Mucosa of gallbladder (tissue), 1 donor: ENCODE measurements around the gene MB21D2. TPM values are rescaled to one million over a fixed set of nuclear protein-coding genes. Genes with fewer than 3 reads are reported as not detected.
"Not testable (repeated sequence)": the region's sequence is repeated elsewhere in the genome, so short reads cannot be mapped to it uniquely, and the experiment has no call there.

Source experiments
- DNase-seq: peaks from one replicate; pipeline ENCODE4 v3.0.0-alpha.2; 2020; ENCODE audit warnings: low spot score
- total RNA-seq: library from RNA; stranded (reverse); gene quantifications from one replicate; pipeline ENCODE4 v1.2.1, GENCODE V29; 2021
- donor health status: DM: no; HTN: no; CAD: no.

MB21D2 gene
- total RNA-seq, 1 donor from 2014 or later, result 8.7 TPM

DNA sequence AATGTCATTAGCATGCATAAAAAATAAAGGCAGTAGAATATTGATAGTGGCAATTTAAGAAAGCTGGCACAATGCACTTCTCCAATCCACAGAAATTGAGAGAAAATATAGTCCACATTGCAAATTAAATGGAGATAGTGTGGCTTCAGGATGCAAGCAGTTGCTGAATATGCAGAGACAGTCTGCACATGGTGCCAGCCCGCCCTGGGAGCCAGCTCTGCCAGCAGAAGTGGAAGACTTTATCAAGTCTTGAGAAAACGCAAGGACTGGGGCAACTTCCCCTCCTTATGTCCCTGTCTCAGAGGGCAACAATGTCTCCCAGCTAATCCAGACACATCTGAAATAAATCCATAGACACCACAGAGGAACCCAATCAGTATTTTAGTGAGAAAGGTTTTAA is 57.2 kb downstream of the MB21D2 start:
- DNase-seq, result no peak

DNA sequence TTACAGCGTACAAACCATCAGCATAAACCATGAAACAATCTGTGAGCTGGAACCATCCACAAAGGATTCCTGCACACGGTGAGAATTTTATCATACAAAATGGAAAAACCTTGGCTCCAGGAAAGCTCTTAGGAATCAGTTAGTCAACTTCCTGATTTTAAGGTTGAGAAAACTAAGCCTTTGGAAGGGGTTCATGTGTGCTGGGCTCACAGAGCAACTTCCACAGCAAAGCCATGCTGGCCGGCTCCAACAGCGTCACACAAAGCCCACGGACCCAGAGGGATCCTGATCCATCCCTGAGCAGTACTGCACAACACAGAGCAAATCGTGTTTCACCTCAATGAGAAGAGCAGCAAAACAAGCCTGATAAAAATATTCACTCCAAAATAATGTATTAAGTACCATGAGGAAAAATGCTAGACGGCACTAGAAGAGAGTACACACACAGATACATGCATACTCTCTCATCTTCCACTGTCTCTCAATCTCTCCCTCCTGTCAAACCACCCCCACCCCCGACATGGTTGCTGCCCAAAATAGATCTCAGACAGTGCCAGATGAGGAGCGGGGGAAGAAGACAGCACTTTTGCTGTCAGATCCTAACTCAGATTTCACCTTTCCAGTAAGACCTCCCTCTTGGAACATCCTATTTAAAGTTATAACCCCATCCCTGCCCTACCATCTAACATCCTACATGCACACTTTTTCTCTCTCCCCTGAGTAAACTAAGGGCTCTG is 58.6 kb downstream of the MB21D2 start:
- DNase-seq, result no peak

DNA sequence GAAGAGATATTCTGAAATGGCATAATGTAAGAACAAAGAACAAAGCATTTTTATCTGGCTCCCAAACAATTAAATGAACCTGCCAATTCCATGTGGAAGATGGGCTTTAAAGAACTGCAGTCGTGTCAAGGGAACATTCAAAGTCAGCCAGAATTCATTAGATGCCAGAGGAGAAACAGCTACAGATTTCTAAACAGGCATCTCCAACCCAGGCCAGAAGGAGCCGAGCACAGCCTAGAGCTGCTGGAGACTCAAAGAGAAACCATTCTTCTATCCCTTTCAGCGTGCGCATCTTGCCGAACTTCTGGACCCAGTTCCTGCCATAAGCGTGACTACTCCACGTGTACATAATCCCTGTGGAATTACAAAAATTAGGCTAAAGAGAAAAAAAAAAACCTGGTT is 60.4 kb downstream of the MB21D2 start:
- DNase-seq, result no peak

DNA sequence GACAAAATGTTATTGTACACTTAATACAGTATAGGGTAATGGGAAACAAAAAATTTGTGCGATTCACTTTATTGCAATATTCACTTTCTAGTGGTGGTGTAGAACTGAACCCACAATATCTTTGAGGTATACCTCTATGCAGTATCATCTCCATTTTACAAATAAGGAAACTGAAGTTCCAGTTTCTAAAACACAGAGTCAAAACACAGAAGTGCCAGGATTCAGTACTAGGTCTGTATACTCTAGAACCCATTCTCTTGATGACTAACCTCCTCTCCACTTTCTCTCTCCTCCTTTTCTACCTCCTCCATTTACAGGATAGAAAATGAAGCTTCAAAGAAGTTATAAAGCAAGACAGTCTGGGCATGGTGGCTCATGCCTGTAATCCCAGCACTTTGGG is 62.2 kb downstream of the MB21D2 start:
- DNase-seq, result no peak

DNA sequence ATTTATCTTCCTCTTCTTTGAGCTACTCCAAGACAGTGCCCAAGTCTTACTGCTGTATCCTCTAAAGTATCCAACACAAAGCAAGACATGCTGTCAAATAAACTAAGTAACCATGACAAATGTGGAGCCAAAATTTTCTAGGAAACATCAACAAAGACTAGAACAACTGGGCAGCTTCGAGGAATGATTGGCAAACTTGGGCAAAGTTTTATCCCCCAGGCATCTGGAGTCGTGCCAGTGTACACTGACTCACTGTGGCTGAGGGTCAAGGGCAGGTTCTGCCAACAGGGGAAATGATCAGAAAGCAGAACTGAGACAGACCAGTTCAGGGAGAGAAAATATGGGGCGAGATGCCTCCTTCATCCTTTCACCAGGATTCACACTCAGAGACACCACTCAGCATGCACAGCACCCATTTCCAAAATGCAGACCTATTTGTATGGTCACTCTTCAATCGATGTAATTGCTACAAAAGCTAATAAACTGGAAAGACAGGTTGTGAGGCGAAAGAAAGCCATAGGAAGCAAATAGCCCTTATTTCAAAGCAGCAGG is 65.8 kb downstream of the MB21D2 start:
- peak; percentile 85 for DNase-seq

DNA sequence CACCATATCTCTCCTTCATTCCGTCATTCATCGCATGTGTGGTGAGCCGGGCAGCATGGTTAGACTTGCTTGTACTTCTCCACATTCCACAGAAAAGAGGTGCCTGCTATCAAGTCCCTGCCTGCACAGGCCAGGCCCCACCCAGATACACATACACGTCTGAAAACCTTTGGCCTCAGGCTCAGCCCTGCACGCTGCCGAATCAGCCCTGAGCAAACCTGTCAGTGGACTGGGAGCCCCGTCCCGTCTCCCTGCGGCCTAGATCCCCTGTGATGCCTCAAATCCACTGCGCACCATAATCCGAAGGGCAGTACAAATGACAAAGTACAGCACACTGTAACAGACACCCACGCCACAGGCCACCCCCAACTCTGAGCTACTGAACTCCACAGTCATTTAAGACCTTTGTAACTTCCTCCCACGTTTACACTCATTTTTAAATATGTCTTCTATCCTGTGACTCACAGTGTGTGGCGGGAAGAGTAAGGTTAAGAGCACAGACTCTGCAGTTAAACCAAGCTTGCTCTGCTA is 67.1 kb downstream of the MB21D2 start:
- no peak for DNase-seq

DNA sequence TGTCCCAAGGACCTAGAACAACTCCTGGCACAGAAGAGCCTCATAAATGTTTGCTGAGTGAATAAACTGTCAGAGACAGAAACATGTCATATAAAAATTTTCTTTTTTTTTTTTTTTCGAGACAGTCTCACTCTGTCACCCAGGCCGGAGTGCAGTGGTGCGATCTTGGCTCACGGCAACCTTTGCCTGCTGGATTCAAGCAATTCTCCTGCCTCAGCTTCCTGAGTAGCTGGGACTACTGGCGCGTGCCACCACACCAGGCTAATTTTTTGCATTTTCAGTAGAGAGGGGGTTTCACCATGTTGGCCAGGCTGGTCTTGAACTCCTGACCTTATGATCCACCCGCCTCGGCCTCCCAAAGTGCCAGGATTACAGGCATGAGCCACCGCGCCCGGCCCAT is 67.8 kb downstream of the MB21D2 start:
- DNase-seq, result not testable (repeated sequence)

DNA sequence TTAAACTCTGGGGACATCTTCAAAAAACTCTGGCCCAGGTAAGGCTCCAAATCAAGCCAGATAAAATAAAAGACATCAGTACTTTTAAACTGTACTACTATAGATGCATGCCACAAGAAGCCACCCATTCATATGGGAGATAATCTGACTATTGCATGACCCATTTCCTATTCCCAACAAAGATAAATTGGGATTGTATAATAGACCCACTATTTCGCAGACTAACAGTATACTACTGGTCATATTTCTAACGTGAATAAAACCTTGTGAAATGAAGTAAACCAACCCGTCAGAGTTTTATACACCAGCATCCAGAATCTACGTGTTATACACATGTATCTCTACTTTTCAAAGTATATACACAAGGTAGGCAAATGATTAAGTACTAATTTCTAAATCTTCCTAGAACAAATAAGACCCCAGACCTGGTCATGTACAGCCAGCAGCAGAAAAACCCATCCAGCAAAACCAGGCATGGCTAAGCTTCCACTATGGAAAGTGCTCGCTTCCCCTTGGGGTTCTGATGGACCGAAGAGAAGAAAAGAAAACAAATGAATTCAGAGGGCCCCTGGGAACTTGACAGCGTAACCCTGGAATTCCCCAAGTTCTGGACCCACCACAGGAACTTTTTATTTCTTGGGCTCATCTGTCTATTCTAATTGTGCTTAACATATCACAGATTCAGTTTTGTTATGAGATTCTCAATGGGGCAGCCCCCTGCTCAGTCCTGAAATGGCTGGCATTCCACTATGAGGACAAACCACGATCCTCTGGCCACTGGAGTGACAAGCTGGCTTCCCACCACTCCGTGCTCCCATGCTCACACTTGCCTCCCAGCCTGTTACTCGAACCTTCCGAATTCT is 69.1 kb downstream of the MB21D2 start:
- no peak for DNase-seq

DNA sequence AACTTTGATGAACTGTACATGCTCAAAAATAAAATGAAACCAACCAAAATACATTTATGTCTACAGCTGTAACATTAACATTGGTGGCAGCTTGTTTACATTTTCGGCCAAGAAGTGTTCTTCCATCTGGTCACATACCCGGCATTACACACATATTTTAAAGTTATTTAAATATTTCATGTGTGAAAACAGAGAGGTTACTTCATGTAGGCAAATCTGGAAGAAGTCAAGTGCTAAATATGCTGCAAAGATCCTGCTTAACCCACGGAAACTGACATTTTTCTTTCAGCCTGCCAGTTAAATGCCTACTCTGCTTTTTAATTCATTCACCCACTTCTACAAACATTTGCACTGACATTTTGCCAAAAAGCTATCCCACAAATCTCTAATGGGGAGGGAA is 69.7 kb downstream of the MB21D2 start:
- no peak for DNase-seq

DNA sequence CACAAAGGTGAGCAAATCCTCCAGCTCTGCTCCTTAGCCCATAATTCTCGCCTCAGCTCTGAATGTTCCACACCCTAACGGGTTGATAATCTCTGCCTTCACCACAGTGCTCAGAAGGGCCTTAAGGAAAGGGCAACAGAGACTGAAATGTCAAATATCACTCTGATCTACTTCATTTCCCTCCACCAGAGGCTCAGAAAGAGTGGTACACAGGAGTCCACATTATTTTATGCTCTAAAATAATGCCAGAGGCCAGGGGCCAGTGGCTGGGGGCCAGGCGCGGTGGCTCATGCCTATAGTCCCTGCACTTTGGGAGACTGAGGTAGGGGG is 72.2 kb downstream of the MB21D2 start:
- DNase-seq, result no peak

DNA sequence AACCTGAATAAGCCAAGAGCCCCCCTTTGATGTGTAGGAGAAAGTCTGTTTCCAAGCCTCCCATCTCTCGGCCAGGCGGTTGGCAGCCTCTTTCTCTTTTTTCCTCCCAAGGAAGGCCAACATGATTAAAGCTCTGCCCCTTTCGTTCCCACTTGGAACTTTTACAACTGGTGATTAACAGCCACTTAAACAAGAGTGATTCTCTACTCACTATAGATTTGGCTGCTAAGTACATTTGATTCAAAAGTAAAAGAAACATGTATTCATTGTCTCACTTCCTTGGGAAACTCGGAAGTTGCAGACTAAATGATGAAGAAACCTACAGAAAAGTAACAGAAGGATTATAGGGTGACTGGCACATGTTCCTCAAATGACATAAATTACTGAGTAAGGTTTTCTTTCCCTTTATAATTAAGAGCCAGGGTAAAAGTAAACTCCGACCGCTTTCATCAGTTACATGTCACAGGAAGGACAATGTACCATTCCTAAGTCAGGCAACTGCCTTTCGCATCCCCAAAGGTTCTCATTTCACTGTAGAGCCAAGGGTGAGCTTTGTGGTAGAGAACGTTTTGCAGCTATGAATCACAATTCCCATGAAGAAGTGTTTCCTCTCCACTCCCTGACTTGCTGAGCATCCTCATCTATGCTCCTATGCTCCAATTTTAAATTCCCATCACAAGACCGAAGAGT is 72.7 kb downstream of the MB21D2 start:
- DNase-seq, result no peak

DNA sequence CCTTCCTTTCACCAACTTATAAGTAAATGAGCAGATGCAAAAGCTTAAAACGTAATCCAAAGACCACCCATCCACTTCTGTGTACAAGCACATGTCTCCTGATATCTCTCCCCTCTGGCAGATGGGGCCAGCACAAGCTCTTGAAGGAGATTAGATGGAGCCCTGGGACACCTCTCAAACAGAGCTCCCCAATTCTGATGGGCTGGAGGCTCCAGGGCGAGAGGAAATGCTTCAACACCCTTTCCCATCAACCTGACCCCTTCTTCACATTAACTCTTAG is 73.2 kb downstream of the MB21D2 start:
- no peak for DNase-seq

DNA sequence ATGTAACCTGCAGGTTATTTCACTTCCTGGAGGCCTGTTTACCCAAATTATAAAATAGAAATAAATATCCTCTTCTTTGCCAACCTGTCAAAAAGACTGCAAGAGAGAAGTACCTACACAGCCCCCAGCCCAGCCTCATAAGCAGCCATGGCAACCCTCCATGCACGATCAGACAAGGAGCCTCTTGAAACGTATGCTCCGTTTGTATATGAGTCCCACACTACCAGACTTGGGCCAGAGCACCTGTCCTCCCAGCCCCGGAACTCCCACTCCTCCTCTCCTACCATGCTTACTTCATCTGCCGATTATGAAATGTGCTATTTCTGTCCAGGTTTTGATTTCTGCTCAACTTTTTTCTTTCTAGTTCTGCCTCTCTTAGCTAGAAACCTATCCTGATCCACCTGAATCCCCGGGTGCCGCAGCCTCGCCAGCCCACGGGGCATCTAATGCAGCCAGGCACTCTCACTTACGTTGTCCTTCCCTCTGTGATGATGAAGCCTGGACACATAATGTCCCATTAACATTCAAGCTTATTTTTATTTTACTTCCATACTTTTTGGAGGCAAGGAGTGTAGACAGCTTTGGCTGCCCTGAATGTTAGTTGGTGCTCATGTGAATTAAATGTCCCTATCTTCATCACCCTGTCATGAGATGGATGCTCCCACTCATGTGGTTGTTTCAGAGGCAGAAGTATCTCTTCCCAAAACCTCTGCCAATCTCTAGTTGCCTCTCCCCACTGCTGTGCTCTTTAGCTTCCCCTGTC is 73.8 kb downstream of the MB21D2 start:
- no peak for DNase-seq

DNA sequence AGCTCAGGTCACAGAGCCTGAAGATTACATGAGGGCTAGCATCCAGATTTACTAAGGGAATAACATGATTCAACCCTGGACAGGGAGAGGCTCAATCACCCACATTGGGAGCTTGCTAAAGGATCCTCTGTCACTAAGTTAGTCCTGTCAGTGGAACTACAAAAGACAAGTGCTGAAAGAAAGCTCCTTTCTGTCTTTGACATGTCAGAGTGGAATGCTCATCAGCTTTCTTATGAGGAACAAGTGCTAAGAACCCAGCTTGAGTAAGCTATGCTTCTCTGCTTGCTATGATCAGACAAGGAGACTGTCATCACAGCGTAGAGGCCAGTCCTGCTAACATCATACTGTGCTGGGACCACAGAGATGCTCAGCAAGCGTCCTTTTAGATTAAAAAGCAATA is 74.5 kb downstream of the MB21D2 start:
- DNase-seq, result no peak

DNA sequence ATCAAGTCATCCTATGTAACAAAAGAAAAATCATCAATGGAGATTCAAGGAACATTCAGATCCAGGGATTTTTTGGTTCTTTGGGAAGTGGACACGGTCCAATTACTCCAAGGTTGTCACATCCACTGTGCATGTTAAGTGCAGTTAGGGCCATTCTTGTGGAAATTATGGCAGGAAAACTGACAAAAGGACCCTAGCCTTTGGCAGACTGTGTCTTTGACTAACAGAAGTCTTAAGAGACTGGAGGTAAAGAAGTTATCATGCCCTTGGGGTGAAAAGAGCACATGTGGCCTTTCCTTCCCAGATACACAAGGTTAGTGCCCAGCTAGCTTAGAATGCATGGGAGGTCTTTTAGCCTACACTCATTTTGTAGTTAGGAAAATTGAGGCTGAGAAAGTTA is 74.9 kb downstream of the MB21D2 start:
- no peak for DNase-seq

DNA sequence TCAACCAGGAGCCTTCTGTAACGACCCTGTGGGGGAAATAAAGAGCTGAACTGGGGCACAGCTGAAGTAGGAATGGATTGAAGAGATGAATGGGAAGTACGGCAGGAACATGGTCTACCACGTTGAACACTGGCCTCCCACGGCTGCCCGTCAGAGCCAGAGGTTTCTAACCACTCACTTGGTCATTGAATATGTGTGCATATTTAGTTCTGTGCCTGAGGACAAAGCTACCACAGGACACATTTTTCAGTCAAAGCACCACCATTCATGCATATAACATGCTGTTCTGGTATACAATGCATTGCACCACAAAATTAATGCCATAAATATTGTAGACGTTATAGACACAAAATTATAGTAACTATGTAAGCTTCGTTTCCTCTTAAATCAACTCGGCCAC is 75.5 kb downstream of the MB21D2 start:
- DNase-seq, result no peak

DNA sequence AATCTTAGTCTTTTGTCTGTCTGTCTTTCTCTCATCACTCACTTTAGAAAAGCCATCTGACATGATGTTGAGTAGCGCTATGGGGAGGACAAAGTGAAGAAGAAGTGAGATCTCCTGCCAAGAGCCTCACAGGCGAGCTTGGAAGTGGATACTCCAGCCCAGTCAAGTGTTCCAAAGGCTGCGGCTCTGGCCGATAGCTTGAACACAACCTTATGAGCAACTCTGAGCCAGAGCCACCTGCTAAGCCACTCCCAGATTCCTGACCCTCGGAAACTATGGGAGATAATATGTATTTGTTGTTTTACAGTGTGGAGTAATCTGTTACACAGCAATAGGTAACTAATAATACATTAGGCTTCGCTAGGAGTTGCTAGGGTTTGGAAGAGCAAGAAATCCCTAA is 76.2 kb downstream of the MB21D2 start:
- DNase-seq, result no peak

DNA sequence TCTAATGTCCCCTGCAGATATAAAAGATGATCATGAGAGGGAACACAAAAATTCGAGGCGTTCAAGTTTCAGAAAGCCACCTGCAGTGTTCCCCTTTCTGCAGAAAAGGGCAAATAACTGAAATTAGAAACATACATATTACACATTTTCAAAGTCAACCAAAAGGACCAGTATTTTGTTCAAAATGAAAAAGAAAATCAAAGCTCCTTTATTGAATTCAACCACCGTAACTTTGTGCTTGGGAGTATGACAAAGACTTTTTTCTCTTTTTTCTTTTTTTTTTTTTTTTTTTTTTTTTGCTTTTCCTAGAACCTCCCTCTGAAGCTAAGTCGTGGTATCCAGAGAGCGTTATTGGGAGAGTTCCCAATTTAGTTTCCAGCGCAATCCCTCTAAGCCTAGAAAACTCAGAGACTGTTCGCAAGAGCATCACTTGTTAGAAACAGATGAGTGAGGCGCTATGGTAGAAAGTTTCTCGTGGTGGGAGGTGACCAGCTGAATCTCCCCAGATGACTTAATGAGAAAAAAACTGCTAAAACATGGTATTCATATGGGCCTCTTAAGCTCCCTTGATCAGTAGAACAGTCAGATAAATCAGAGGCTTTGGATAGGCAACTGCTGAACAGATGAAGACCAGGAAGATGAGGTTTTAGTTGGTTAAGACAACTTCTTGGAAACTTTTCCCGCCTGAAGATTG is 77.4 kb downstream of the MB21D2 start:
- DNase-seq, result no peak

DNA sequence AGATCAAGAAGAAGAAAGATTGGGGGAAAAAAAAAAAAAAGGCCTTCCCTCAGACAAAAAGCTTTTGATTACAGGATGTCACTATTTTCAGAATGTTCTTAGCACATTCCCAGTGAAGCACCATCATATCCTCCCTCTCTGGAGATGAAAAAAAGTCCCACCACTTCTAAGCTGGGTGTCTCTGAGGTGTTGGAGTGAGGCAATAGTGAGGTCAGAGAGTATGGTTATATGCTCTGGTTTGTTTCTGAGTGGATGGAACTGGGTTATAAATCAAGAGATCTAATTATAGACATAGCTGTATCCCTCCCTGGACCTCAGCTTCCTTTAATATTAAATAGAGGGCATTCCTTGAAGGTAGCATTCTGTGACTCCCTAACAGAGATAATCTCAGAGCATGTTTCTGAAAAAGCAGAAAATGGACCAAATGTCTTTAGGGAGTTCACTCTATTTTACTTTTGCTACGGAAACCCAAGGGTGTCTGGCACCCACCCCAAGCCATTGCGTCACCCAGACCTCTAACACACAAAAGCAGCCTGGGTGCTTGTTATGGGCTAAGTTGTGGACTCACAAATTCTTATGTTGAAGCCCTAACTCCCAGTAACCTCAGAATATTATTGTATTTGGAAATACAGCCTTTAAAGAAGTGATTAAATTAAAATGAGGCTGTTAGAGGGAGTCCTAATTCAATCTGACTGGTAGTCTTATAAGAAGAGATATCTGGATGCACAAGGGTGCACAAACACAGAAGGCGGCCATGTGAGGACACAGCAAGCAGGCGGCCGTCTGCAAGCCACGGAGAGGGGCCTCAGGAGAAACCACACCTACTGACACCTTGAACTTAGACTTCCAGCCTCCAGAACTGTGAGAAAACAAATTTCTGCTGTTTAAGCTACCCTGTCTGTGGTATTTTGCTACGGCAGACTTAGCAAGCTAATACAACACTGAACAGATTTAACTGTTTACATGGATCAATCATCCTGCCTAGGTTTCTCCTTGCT is 81.5 kb downstream of the MB21D2 start:
- no peak for DNase-seq

DNA sequence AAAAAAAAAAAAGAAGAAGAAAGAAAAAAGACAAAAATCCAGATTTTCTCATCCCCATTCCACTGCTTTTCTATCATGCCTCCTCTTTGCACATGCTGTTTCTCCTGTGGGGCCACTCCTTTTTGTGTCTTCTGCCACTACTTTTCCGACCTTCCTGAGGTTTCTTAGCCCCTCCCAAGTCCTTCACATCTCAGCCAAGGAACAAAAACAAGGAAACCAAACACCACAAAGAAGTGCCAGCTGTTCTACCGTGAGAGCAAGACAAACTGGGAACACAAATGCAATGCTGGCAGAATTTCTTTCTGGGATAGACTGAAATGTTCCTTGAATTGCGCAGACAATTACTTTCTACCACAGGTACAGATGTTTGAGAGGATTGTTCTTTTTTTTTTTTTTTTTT is 83.2 kb downstream of the MB21D2 start:
- no peak for DNase-seq
